Fibroblast of lung (primary cell): Measurements from ENCODE around the gene MRPS10. TPM values are rescaled to one million over a fixed set of nuclear protein-coding genes. Genes with fewer than 3 reads are reported as not detected.

Experiments used
- DNase-seq, 2 donors: peaks; one replicate each; pipeline versions ENCODE4 v3.0.0 to v3.0.0-alpha.2; 2010; ENCODE audit warnings: low read depth in 2 of 2
- H2AFZ ChIP-seq: 2 replicates; pipeline ENCODE4 v1.5.1; 2012; ENCODE audit warnings: low read length, control low read depth, inconsistent platforms
- H3K27ac ChIP-seq: 2 replicates; pipeline ENCODE4 v1.5.1; 2011; ENCODE audit warnings: low read length, control low read depth; ENCODE audit not compliant: insufficient read depth
- H3K27me3 ChIP-seq: 2 replicates; pipeline ENCODE4 v1.5.1; 2011; ENCODE audit warnings: mild to moderate bottlenecking, low read length; ENCODE audit not compliant: control insufficient read depth, insufficient read depth
- H3K36me3 ChIP-seq: 2 replicates; pipeline ENCODE4 v1.5.1; 2011; ENCODE audit warnings: low read length; ENCODE audit not compliant: control insufficient read depth, insufficient read depth
- H3K4me1 ChIP-seq: 2 replicates; pipeline ENCODE4 v1.5.1; 2011; ENCODE audit warnings: low read length; ENCODE audit not compliant: control insufficient read depth, insufficient read depth; ENCODE audit errors: extremely low read depth
- H3K4me2 ChIP-seq: 2 replicates; pipeline ENCODE4 v1.5.1; 2011; ENCODE audit warnings: low read length, control low read depth; ENCODE audit not compliant: insufficient read depth; ENCODE audit errors: extremely low read depth
- H3K4me3 ChIP-seq, 4 experiments: fragments of 200-600 bp in 1 of 4; sonication (generic) in 1 of 4; replicated peaks in 1 of 4; 2 replicates each; pipeline ENCODE4 v1.5.1; 2011 to 2016; ENCODE audit warnings: low read length in 4 of 4, low read depth in 3 of 4, mild to moderate bottlenecking in 3 of 4, control low read depth in 2 of 4, inconsistent platforms in 1 of 4, mixed read lengths in 1 of 4; ENCODE audit not compliant: insufficient read depth in 1 of 4; ENCODE audit errors: control extremely low read depth in 1 of 4
- H3K79me2 ChIP-seq: 2 replicates; pipeline ENCODE4 v1.5.1; 2012; ENCODE audit warnings: mild to moderate bottlenecking, low read length, inconsistent platforms; ENCODE audit not compliant: control insufficient read depth, insufficient read depth
- H3K9ac ChIP-seq: 2 replicates; pipeline ENCODE4 v1.5.1; 2011; ENCODE audit warnings: mild to moderate bottlenecking, low read length, control low read depth; ENCODE audit not compliant: insufficient read depth
- H3K9me3 ChIP-seq: 2 replicates; pipeline ENCODE4 v1.5.1; 2012; ENCODE audit warnings: low read depth, low read length; ENCODE audit not compliant: control insufficient read depth, insufficient read depth
- H4K20me1 ChIP-seq: 2 replicates; pipeline ENCODE4 v1.5.1; 2011; ENCODE audit warnings: low read length; ENCODE audit not compliant: control insufficient read depth, insufficient read depth; ENCODE audit errors: extremely low read depth
- CTCF ChIP-seq, 2 donors: IDR thresholded peaks in 1 of 2; conservative IDR thresholded peaks in 1 of 2; 1 replicate in 1 of 2; 2 replicates in 1 of 2; pipeline ENCODE4 v1.5.1; 2011 to 2012; ENCODE audit warnings: low read length in 2 of 2, control low read depth in 1 of 2, inconsistent platforms in 1 of 2, low read depth in 1 of 2, mild to moderate bottlenecking in 1 of 2
- EZH2 ChIP-seq: IDR thresholded peaks from 2 replicates; pipeline ENCODE4 v1.5.1; 2012; ENCODE audit warnings: low read length, control low read depth, mild to moderate bottlenecking; ENCODE audit errors: missing control alignments
- polyA plus RNA-seq, 2 donors: library from polyadenylated mRNA; depleted of rRNA in 1 of 2; stranded (reverse) in 1 of 2; unstranded in 1 of 2; fragments of >200 nt; gene quantifications; 2 replicates each; pipeline ENCODE4 v1.2.1, GENCODE V29; 2011 to 2012; ENCODE audit warnings: missing spikeins in 1 of 2
- total RNA-seq: library from RNA; depleted of rRNA; stranded (reverse); fragments of >200 nt; gene quantifications from 2 replicates; pipeline ENCODE4 v1.2.1, GENCODE V29; 2014

The MRPS10 gene
- total and polyA plus RNA-seq, 2 donors (not counting 1 experiment from before 2014, with no cell fraction given): 67.5 to 74.1 TPM

DNA sequence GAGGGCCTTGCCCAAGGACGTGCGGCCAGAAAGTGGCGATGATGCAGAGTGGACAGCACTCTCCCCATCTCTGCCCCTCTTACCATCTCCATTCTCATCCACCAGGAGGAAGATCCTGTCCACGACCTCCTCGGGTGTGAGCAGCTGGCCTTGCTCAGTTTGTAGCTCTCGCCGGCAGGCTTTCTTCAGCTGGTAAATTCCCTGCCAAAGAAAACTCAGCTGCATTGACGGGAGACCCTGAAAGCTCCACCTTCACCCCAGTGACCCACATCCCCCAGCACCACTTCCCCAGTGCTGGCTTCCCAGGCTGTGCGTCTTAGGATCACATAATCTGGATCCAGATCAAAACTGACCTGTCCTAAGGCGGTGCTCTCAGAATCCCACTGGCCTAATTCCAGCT lies 32.1 kb downstream of the MRPS10 start:
- Histone ChIP-seq H3K4me1 (peaks cover 1% of the 10 kb centered on the region), H3K4me3 (no peak overlapping the region), H3K9ac (no peak overlapping the region), H3K36me3 (no peaks in the 10 kb centered on the region), H3K27ac (no peak overlapping the region), H3K4me2 (no peak overlapping the region), H3K79me2 (no peaks in the 10 kb centered on the region), H2AFZ (no peak overlapping the region), H4K20me1 (no peaks in the 10 kb centered on the region), H3K27me3 (peaks cover 2% of the 10 kb centered on the region), H3K9me3 (no peaks in the 10 kb centered on the region)
- TF ChIP-seq EZH2 (no peak), CTCF (conservative IDR thresholded peaks at IDR 0.05 in 1 of 2, IDR thresholded peaks at IDR 0.05 in 1 of 2; ENCODE audit: low read depth in 1 of 2, low read length in 2 of 2) (no peak)
- peak in 1 of 2 donors; percentile 82 for DNase-seq

- H4K20me1 ChIP-seq: no peaks in the 10 kb centered on the region
- no peaks in the 10 kb centered on the region for H3K9me3 ChIP-seq
- DNase-seq: no peak
- no peak overlapping the region for H3K9ac ChIP-seq
- H3K27ac ChIP-seq: no peak overlapping the region
- H3K4me1 ChIP-seq: no peaks in the 10 kb centered on the region
- peaks cover 2% of the 10 kb centered on the region for H3K27me3 ChIP-seq
- no peak overlapping the region for H3K4me3 ChIP-seq
- H2AFZ ChIP-seq: no peak overlapping the region
- no peaks in the 10 kb centered on the region for H3K79me2 ChIP-seq
- no peak overlapping the region for H3K4me2 ChIP-seq
- TF ChIP-seq EZH2: no peak
- no peaks in the 10 kb centered on the region for H3K36me3 ChIP-seq
Observed at GRCh38 chr6:42184475-42184874, 33.2 kb downstream of the MRPS10 start.

DNA sequence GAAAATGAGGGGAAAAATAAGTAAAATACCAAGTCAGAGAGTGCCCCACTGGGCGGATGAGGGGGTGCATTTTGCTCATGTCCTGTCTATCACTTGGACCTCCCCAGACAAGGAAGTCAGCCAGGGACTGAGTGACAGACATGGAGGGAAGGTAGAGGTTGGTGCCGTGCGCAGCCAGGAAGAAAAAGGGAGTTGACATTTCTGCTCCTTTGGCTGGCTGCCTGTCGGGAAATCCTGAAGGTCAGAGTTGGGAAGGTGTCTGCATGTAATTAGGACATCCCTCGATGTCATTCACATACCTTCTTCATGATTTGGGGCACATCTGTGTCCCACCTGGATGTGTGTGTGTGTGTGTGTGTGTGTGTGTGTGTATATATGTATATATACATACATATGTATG lies 35.6 kb downstream of the MRPS10 start:
- Histone ChIP-seq H4K20me1 (no peaks in the 10 kb centered on the region), H3K4me2 (no peak overlapping the region), H3K9me3 (no peaks in the 10 kb centered on the region), H3K4me1 (no peaks in the 10 kb centered on the region), H3K9ac (no peak overlapping the region), H3K79me2 (no peaks in the 10 kb centered on the region), H3K36me3 (no peaks in the 10 kb centered on the region), H3K4me3 (no peak overlapping the region), H2AFZ (no peak overlapping the region), H3K27ac (no peak overlapping the region), H3K27me3 (peaks cover 2% of the 10 kb centered on the region)
- no peak for TF ChIP-seq EZH2
- TF ChIP-seq CTCF (conservative IDR thresholded peaks at IDR 0.05 in 1 of 2, IDR thresholded peaks at IDR 0.05 in 1 of 2; ENCODE audit: low read depth in 1 of 2, low read length in 2 of 2): no peak
- no peak for DNase-seq

GRCh38 chr6:42179945-42180313 lies 37.7 kb downstream of the MRPS10 start:
- TF ChIP-seq CTCF (conservative IDR thresholded peaks at IDR 0.05 in 1 of 2, IDR thresholded peaks at IDR 0.05 in 1 of 2; ENCODE audit: low read depth in 1 of 2, low read length in 2 of 2): no peak
- no peak for TF ChIP-seq EZH2
- Histone ChIP-seq H3K27ac (no peak overlapping the region), H3K4me2 (no peak overlapping the region), H3K27me3 (peaks cover 2% of the 10 kb centered on the region), H3K4me1 (no peaks in the 10 kb centered on the region), H4K20me1 (no peaks in the 10 kb centered on the region), H3K4me3 (no peak overlapping the region), H3K79me2 (no peaks in the 10 kb centered on the region), H2AFZ (no peak overlapping the region), H3K9ac (no peak overlapping the region), H3K36me3 (no peaks in the 10 kb centered on the region), H3K9me3 (no peaks in the 10 kb centered on the region)
- no peak for DNase-seq
